ENCODE measurements around the gene ADAM12.

ADAM12 gene

GRCh38 chr10:126146771-126147170 is 241.5 kb downstream of the ADAM12 start:
- Histone ChIP-seq H3K4me3 (ENCODE audit: low read length) (no peak overlapping the region), H3K9me3 (ENCODE audit: control insufficient read depth, insufficient read depth, low read length) (peaks cover 10% of the 10 kb centered on the region; the same call in 1 of the 2 replicates), H3K27ac (ENCODE audit: low read depth, low read length) (no peak overlapping the region), H3K27me3 (ENCODE audit: control insufficient read depth, low read length) (no peaks in the 10 kb centered on the region), H4K20me1 (ENCODE audit: control insufficient read depth, insufficient read depth, low read depth, low read length) (no peaks in the 10 kb centered on the region), H3K79me2 (ENCODE audit: control insufficient read depth, low read length) (no peaks in the 10 kb centered on the region), H3K9me2 (replicated peaks; ENCODE audit: control insufficient read depth, low read length) (no peaks in the 10 kb centered on the region), H3K4me1 (ENCODE audit: control insufficient read depth, low read length) (no peaks in the 10 kb centered on the region), H3F3A (ENCODE audit: control insufficient read depth, insufficient read depth) (no peaks in the 10 kb centered on the region), H3K4me2 (ENCODE audit: low read length) (no peak overlapping the region), H3K36me3 (ENCODE audit: control insufficient read depth, low read length) (no peaks in the 10 kb centered on the region)
- TF ChIP-seq CTCF (IDR thresholded peaks at IDR 0.05; ENCODE audit: low read depth, low read length, poor library complexity, severe bottlenecking): no peak
- TF ChIP-seq EZH2phosphoT487 (IDR thresholded peaks at IDR 0.05; ENCODE audit: borderline replicate concordance, low read length): no peak

GRCh38 chr10:126143117-126143516 is 245.2 kb downstream of the ADAM12 start:
- Histone ChIP-seq H3K4me1 (ENCODE audit: control insufficient read depth, low read length) (no peaks in the 10 kb centered on the region), H3K9me3 (ENCODE audit: control insufficient read depth, insufficient read depth, low read length) (peaks cover 10% of the 10 kb centered on the region; the same call in 1 of the 2 replicates), H4K20me1 (ENCODE audit: control insufficient read depth, insufficient read depth, low read depth, low read length) (no peaks in the 10 kb centered on the region), H3K4me2 (ENCODE audit: low read length) (no peak overlapping the region), H3K36me3 (ENCODE audit: control insufficient read depth, low read length) (no peaks in the 10 kb centered on the region), H3K27me3 (ENCODE audit: control insufficient read depth, low read length) (no peaks in the 10 kb centered on the region), H3K27ac (ENCODE audit: low read depth, low read length) (no peak overlapping the region), H3K4me3 (ENCODE audit: low read length) (no peak overlapping the region), H3K79me2 (ENCODE audit: control insufficient read depth, low read length) (no peaks in the 10 kb centered on the region), H3F3A (ENCODE audit: control insufficient read depth, insufficient read depth) (no peaks in the 10 kb centered on the region), H3K9me2 (replicated peaks; ENCODE audit: control insufficient read depth, low read length) (no peaks in the 10 kb centered on the region)
- TF ChIP-seq CTCF (IDR thresholded peaks at IDR 0.05; ENCODE audit: low read depth, low read length, poor library complexity, severe bottlenecking): no peak
- no peak for TF ChIP-seq EZH2phosphoT487 (IDR thresholded peaks at IDR 0.05; ENCODE audit: borderline replicate concordance, low read length)

GRCh38 chr10:126140746-126141273 is 247.5 kb downstream of the ADAM12 start:
- no peak overlapping the region for H3K4me3 ChIP-seq (ENCODE audit: low read length)
- peaks cover 10% of the 10 kb centered on the region; the same call in 1 of the 2 replicates for H3K9me3 ChIP-seq (ENCODE audit: control insufficient read depth, insufficient read depth, low read length)
- no peaks in the 10 kb centered on the region for H3K79me2 ChIP-seq (ENCODE audit: control insufficient read depth, low read length)
- no peaks in the 10 kb centered on the region for H3K27me3 ChIP-seq (ENCODE audit: control insufficient read depth, low read length)
- H3K36me3 ChIP-seq (ENCODE audit: control insufficient read depth, low read length): no peaks in the 10 kb centered on the region
- no peak overlapping the region for H3K4me2 ChIP-seq (ENCODE audit: low read length)
- H4K20me1 ChIP-seq (ENCODE audit: control insufficient read depth, insufficient read depth, low read depth, low read length): no peaks in the 10 kb centered on the region
- no peak overlapping the region for H3K27ac ChIP-seq (ENCODE audit: low read depth, low read length)
- H3K9me2 ChIP-seq (replicated peaks; ENCODE audit: control insufficient read depth, low read length): no peaks in the 10 kb centered on the region
- H3F3A ChIP-seq (ENCODE audit: control insufficient read depth, insufficient read depth): no peaks in the 10 kb centered on the region
- no peak for TF ChIP-seq CTCF (IDR thresholded peaks at IDR 0.05; ENCODE audit: low read depth, low read length, poor library complexity, severe bottlenecking)
- no peak for TF ChIP-seq EZH2phosphoT487 (IDR thresholded peaks at IDR 0.05; ENCODE audit: borderline replicate concordance, low read length)
- H3K4me1 ChIP-seq (ENCODE audit: control insufficient read depth, low read length): no peaks in the 10 kb centered on the region

All from DOHH2 (cell line).